RKO (cell line): Measurements from ENCODE around the gene KIFAP3.
A peak's percentile ranks its signal among the peaks of the same experiment; 100 is the strongest.
"Not testable (repeated sequence)": the region's sequence is repeated elsewhere in the genome, so short reads cannot be mapped to it uniquely, and the experiment has no call there.

Experiments used
- DNase-seq: peaks from one replicate; pipeline ENCODE4 v3.0.0-alpha.2; 2016; ENCODE audit warnings: low spot score

Gene KIFAP3

GRCh38 chr1:170063109-170063826 is 11.2 kb downstream of the KIFAP3 start:
- peak; percentile 43 for DNase-seq

- not testable (repeated sequence) for DNase-seq
Observed at GRCh38 chr1:170061676-170062075, 12.8 kb downstream of the KIFAP3 start.

- not testable (repeated sequence) for DNase-seq
Observed at GRCh38 chr1:170060015-170060520, 14.4 kb downstream of the KIFAP3 start.

- no peak for DNase-seq
Observed at GRCh38 chr1:170049176-170049800, 25.2 kb downstream of the KIFAP3 start.

- no peak for DNase-seq
Observed at GRCh38 chr1:170048515-170048914, 26.0 kb downstream of the KIFAP3 start.

- DNase-seq: no peak
Observed at GRCh38 chr1:170044187-170044586, 30.3 kb downstream of the KIFAP3 start.

GRCh38 chr1:170041423-170042192 is 32.9 kb downstream of the KIFAP3 start:
- DNase-seq: no peak

GRCh38 chr1:170032531-170033280 is 41.8 kb downstream of the KIFAP3 start:
- DNase-seq: no peak

GRCh38 chr1:170030212-170030611 is 44.3 kb downstream of the KIFAP3 start:
- no peak for DNase-seq

- no peak for DNase-seq
Observed at GRCh38 chr1:170027760-170028159, 46.7 kb downstream of the KIFAP3 start.

- no peak for DNase-seq
Observed at GRCh38 chr1:170020859-170021258, 53.6 kb downstream of the KIFAP3 start.

GRCh38 chr1:170017478-170017877 is 57.0 kb downstream of the KIFAP3 start:
- DNase-seq: no peak

GRCh38 chr1:170012920-170013319 is 61.6 kb downstream of the KIFAP3 start:
- no peak for DNase-seq

GRCh38 chr1:170010443-170010842 is 64.1 kb downstream of the KIFAP3 start:
- DNase-seq: peak; percentile 70

GRCh38 chr1:170009551-170009950 is 64.9 kb downstream of the KIFAP3 start:
- no peak for DNase-seq

GRCh38 chr1:170008745-170009144 is 65.8 kb downstream of the KIFAP3 start:
- DNase-seq: not testable (repeated sequence)

- not testable (repeated sequence) for DNase-seq
Observed at GRCh38 chr1:170003270-170003835, 71.1 kb downstream of the KIFAP3 start.

GRCh38 chr1:170001266-170001665 is 73.2 kb downstream of the KIFAP3 start:
- no peak for DNase-seq

- DNase-seq: no peak
Observed at GRCh38 chr1:169999761-170000160, 74.7 kb downstream of the KIFAP3 start.

- DNase-seq: peak; percentile 88
Observed at GRCh38 chr1:169999331-169999741, 75.2 kb downstream of the KIFAP3 start.

- no peak for DNase-seq
Observed at GRCh38 chr1:169995993-169996392, 78.5 kb downstream of the KIFAP3 start.

- DNase-seq: no peak
Observed at GRCh38 chr1:169989246-169989645, 85.2 kb downstream of the KIFAP3 start.
